HG02642 (cell line): Measurements from ENCODE around the gene PPP1R9B.

Experiments
- ATAC-seq: cut with Tn5 transposase; IDR thresholded peaks from one replicate; pipeline ENCODE4 v1.9.1; 2021; ENCODE audit warnings: mild to moderate bottlenecking; ENCODE audit not compliant: unreplicated experiment, poor library complexity

The PPP1R9B gene

DNA sequence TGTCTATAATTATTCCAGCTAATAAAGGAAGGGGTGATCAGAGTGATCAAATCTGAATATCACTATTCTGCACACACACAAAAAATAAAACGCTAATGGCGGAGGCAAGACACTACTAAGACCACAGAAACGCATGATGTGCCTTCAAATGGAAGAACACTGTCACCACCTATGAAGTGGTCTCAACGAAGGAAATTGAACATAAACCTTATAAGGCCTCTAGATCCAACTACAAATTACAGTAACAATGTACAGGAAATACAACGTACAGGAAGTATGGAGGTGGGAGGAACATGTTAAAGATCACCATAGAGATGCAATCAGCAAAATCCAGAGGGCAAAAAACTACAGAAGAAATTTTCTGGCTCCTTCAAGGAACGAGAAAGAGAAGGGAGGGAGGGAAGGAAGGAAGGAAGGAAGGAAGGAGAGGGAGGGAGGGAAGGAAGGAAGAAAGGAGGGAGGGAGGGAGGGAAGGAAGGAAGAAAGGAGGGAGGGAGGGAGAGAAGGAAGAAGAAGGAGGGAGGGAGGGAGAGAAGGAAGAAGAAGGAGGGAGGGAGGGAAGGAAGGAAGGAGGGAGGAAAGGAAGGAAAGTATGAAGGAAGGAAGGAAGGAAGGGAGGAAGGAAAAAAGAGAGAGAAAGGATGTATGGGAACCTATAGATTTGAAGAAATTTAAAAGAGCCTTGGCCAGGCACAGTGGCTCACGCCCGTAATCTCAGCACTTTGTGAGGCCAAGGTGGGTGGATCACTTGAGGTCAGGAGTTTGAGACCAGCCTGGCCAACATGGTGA is 12.2 kb upstream of the PPP1R9B start:
- ATAC-seq: no peak

DNA sequence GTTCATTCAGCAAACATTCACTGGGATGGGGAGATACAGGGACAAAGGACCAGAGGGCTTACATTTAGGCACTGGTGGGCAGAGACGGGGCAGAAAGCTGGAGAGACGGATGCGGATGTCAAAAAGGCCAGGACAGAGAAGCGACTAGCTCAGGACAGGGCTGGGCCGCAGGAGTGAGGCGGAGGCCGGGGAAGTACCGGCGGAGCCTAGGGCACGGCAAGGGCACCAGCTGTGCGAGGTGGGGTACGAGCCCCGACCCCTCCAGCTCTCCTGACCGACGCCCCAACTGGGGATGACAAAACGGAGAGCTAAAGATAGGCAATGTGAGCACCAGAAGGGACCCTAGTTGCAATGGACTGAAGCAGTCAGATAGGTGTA is 11.4 kb upstream of the PPP1R9B start:
- ATAC-seq: no peak

DNA sequence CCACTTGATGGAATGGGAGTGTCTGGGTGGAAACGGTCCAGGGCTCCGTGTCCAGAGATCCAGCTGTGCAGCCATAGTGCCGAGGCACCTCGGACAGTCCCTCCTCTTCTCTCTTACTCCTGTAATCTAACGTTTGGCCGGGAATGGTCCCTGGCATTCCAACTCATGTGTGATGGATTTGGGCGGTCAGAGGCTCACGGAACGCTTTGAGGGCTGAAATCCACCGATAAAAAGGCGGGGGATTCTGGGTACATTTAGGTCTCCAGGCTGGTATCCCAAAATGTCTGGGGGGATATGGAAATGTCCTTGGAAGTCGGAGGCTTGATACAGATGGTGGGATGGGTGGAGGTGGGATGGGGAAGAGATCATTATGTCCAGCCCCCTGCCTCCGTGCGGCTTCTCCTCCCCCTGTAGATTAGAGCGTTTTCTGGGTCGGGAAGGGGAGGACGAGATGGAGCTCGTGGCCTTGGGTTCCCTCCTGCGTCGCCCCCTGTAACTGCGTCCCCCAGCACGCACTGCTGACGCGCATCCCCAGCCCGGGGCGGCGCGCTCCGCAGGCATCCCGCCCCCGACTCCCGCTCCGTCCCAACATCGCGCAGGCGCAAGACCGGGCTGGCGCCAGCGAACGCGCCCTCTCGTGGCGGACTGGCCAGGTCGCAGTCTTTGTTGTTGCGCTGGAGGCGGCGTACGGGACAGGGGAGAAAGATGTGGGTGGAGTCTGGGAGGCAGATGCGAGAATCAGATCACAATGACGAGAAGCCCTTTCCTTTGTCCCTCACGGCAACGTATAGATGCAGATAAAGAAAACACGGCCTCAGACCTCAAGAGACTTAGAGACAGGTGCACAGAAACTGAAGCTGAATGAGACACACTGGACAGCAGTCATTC is 10.8 kb upstream of the PPP1R9B start:
- peak; percentile 88 for ATAC-seq

DNA sequence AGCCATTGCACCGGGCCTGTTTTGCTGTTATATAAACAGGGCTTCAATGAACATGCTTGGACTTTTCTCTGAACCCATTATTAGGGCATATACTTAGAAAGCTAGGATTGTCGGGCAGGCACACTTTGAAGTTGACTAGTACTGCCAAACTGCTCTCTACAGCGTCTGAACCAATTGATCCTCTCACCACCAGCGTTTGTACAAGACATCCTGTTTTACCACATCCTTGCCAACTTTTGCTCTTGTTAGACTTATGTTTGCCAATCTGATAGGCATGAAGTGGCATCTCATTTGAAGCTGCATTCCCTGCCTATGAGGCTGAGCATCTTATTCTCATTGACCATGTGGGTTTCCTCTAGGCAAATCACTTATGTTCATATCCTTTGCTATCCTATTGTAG is 7.4 kb upstream of the PPP1R9B start:
- no peak for ATAC-seq

DNA sequence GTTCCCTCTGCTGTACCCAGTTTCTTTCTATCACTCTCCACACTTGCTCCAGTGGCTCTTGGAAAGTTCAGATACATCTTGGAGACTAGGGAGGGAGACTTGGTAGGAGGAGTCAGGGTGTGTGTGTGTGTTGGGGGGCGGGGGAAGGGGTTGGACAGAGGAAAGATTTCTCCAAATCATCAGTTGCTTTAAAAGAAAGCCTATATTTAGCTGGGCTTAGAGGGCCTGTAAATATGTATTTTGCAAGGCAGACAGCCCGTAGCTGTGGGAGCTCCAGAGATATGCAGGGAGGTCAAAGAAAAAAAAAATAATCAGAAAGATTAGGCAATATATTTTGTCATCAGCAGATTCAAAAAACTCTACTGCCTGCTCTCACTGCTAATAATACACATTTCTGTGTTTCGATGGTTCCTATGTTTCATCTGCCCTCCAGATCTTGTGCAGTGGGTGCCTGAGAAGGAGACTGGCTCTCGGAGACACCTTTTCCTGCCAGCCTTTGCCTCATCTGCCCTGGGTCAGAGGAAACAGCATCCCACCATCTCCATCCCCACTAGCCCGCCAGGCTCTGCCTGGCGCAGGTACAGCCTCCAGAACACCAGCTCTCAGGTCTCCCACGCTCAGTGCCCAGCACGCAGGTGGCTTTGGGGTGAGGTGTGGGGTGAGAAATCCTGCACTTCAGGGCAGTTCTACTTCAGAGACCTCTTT is 4.8 kb upstream of the PPP1R9B start:
- ATAC-seq: no peak

DNA sequence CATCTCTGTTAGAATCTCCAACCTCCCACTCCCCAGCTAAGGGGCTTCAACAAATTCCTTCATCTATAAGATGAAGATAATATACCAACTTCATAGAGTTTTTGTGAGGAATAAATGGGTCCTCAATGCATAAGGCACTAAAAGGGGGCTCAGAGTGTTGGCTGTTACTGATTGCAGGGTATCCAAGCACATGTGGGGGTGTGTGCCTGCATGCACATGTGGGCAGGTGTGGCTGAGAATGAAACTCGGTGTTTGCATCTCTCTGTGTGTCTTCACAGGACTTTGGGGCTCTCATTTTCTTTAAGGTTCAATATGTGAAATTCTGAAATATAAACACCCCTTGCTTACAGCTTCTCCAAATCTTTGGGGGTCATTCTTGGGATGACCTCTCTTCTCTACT is 4.1 kb upstream of the PPP1R9B start:
- ATAC-seq: peak; percentile 33

DNA sequence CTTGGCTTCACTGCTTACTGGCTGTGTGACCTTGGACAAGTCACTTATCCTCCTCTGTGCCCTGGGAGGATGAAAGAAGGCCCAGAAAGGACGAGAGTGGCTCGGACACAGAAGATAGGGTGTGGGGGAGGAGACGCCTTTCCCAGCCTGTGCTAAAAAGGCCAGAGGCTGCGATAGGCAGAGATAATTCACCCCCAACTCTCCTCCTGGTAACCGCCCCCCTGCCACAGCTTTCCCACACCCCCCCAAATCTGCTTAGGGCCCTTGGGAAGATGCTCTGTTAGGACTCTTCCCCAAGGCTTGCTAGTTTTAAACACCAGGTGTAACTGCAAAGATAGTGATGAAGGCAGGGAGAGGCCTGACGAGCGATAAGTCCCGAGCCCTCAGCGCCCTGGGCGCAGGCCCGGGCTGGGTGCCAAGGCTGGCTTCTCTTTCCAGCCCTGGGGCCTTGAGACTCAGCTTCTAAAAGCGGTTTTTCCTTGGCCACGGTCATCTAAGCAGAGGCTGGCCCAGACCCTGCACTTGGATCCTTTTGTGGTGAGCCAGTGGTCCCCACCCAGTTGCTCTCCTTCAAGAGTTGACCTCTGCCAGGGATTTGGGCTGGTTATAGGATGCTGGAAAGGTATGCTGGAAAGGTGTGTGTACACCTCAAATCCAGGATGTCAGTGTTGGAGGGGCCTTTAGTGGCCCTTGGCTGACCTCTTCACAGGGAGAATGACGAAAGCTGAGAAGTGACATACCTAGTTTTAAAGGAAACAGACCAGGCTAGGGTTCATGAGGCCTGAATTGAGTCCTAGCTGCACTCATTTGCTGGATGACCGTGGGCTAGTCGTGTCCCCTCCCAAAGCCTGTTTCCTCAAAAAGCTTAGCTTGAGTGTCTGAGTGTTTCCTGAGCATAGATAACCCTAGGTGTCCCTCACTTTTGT is 3.4 kb upstream of the PPP1R9B start:
- no peak for ATAC-seq

DNA sequence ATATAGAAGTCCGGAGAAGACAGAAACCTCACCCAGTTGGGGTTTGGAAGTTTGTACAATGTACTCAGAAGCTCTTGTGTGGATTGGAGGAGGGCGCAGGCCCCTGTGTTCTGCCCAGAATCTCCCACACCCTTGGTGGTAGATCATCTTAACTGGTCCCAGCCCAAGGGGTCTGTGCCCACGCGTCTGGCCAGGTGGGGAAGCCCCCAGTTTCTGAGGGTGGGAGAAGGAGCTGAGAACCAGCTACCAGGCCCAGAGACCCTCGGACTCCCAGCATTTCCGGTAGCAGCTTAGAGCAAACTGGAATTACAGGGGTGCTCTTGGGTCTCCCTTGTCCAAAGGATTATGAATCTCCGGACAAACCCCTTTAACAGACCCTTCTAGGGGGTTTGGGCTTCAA is 2.3 kb upstream of the PPP1R9B start:
- no peak for ATAC-seq

DNA sequence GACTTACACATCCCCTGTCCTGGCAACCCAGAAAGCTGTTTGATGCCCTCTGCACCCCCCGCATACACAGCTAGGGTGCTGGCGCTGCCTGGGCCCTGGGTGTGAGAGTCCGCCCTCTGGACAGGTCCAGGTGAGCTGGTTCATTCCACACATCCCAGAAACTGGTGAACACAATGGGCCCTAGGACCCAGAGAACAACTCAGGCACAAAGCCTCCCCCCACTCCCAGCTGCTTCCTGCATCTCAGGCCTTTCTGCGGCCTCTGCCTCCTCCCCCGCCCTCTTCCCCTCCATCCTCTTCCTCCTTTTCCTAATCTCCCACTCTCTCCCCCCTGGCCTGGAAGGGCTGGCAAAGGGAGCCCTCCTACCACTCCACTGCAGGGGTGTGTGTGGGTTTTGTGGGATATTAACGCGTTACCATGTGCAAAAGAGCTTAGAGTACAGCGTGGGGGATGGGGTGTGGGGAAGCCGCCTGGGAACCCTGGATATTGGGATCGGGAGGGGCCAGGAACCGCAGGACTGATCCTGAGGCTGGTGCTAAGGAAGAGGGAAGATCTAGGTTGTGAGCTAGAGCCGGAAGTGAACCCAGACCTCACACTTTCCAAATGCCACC is 1.6 kb upstream of the PPP1R9B start:
- ATAC-seq: peak; percentile 26

DNA sequence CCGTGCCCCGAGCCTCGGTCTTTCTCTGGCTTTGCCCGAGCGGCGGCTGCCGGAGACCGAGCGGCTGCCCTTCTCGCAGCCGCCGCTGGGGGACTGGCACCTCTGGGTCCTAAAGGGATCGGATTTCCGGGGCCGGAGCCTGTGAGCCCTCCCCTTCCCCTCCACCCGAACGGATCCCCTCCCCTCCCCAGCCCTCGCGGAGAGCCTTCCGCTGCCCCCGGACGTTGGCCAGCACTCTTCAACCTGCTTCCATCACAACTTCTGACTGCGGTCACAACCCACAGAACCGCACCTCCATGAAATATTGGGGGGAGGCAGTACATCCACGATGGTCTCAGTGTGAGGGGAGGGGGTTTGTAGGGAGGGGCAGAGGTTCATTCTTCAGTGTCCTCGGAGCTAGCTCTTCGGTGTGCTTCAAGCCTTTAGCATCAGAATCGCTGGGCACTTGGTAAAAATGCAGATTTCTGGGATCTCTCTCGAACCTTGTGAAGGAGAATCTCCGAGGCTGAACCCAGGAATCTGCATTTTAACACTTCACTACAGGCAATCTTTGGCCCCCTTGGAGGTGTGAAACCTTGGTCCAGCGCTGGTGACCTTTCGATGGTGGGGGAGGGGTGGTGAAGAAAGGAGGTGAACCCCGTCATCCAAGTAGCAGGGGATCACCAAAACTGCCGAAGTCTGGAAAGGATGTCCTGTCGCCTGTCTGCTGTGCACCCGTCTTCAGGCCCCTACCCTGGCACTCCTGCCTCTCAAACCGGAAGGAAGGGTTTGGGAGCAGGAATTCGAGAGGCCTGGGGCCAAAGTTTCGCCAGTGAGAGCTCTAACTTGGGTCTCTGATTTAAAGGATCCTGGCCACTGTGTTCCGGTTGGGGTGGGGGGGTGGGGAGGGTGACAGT is 812 bp upstream of the PPP1R9B start:
- peak; percentile 39 for ATAC-seq

DNA sequence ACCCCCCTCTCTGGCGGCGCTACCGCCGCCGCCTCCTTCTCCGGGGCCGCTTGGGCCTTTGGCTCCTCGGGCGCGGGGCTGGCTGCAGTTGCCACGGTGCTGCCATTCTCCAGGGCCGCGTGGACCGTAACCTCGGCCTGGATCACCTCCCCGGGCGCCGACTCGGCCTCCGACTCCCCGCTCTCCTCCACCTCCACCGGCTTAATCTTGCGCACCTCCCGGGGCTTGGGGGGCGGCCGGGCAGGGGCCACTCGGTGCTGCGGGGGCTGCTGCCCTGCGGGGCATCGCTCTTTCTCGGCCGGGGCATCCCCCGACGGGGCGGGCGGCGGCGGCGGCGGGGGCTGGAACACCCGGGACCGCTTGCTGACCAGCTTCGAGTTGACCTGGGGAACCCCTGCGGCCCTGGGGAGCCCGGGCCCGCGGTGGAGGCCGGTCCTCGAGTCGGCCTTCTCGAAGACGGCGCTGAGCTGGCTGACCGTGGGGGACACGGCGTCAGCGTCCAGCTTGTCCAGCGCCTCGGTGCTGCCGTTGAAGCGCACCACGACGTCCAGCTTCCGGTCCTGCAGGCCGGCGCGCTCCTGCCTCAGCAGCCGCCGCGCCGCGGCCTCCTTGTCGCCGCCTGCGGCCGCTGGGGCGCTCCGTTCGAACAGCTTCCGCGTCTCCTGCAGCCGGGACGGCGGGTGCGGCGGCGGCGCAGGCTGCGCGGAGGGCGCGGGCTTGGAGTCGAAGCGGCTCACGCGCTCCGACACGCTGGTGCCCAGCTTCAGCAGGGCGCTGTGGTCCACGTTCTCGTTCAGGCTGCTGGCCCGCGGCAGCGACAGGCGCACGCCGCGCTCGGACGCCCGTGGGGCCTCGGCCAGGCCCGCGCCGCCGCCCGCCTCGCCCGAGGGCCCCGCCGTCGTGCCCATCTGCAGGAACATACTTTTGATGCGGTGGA is 792 bp downstream of the PPP1R9B start:
- no peak for ATAC-seq

DNA sequence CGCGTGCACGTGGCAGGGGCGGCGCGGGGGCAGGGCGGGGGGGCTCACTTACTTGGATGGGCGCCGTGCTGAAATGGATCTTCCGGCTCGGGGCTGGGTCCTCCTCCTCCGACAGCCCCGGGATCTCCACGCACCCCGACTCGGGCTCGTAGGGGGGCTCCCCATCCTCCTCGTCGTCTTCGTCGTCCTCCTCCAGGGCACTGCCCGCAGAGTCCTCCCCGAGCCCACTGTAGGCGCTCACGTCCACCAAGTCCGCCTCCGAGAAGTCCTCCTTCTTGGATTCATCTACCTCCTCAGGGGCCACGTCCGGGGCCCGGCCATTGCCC is 1.4 kb downstream of the PPP1R9B start:
- no peak for ATAC-seq

DNA sequence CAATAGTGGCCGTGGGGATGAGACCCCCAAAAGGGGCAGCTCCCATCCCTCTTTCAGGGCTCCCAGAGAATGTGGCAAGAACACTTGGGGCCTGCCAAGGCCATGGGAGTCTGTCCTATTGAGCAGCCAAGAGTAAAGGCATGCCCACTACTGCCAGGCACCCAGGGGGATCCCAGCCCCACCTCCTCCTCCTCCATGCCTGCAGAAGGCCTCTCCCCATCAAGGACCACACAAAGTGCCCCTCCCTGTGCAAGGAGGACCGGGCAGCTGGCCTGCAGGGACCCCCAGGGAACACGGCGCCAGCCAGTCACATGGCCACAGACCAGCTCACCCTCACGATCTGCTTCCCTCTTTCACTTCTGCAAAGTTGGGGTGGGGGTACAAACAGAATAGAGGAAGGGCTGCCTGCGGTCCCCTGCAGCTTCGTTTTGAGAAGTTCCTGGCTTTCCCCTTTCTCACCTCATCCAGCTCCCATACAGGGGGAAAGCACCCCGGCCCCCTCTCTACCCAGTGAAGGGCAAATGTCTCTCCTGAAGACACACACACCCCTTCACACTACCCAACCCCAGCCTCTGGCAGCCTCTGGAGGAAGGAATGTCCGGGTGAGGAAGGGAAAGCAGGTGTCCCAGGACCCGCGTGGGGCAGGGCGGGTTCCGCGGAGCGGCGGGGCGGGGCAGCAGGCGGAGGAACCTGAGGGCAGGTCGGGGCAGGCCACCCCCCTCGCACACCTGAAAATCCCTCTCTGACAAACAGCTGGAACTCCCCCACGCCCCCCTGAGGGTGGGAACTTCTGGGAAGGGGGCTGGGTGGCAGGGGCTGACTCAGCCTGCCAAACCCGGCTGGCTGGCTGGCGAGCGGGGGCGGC is 2.0 kb downstream of the PPP1R9B start:
- ATAC-seq: peak; percentile 33

DNA sequence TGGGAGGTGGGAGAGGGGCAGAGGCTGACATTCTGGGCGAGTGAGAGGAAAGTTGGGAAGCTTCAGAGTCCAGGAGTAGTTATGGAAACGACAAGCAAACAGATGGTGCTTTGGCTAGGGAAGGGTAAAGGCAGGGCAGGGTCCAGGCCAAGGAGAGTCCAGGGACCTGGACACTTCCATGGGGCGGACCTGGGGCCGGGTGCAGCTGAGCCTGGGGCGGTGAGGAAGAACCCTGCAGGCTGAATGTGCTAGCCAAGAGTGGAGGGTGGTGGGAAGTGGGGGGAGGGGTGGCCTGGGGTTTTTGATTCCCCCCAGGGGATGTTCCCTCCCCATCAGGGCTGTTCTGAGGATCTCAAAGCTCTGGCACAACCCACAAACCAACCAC is 2.6 kb downstream of the PPP1R9B start:
- no peak for ATAC-seq

DNA sequence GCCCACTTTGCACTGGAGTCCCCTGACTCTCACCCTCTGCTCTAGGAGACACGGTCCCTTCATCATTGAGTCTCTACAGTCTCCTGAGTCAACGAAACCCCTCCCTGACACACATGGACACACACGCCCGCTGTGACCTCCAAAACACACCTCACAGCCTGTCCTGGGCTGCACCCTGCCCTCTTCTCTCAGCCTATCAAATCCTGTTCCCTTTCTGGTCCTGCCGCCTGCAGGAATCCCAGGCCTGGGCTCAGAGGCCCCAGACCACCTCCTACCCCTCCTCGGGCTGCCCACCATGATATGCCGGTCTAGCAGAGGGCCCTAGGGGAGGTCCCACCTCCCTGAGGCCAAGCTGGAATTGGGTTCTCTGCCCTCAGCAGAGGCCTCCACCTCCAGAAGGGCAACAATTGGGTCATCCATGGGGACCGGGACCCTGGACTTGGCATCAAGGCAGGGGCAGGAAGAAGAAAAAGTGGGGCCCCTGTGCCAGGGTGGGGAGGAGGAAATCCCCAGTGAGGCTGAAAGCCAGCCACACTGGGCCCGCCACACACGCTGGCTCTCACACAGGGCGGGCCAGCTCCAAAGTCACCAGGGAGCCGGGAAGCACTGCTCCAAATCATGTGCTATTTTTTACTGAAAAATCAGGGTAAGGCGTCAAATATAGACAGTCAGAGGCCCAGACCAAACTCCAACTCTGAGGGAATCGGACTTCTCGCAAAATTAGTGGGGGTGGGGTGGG is 3.4 kb downstream of the PPP1R9B start:
- no peak for ATAC-seq
